HepG2 (cell line): ENCODE results near the gene TBX10. TPM values are rescaled to one million over a fixed set of nuclear protein-coding genes. Genes with fewer than 3 reads are reported as not detected.

Experiments
- CREB1 ChIP-seq, 2 experiments: fragments of 450-650 bp in 1 of 2; IDR thresholded peaks; 2 replicates each; pipeline ENCODE4 v1.6.1; 2016 to 2017; ENCODE audit warnings: control low read depth in 1 of 2, mild to moderate bottlenecking in 1 of 2, missing compliant biosample characterization in 1 of 2, missing genetic modification characterization in 1 of 2
- HHEX ChIP-seq: IDR thresholded peaks from 2 replicates; pipeline ENCODE4 v1.6.1; 2016; ENCODE audit warnings: control low read depth
- NONO ChIP-seq, 2 experiments: fragments of 450-650 bp in 1 of 2; sonication (generic) in 1 of 2; formaldehyde crosslinking in 1 of 2; IDR thresholded peaks in 1 of 2; conservative IDR thresholded peaks in 1 of 2; 2 replicates each; pipeline versions ENCODE4 v1.6.1 to v1.8.0; 2017 to 2022; ENCODE audit warnings: mild to moderate bottlenecking in 1 of 2, missing genetic modification reagents in 1 of 2, moderate library complexity in 1 of 2
- ONECUT2 ChIP-seq: sonication (generic); formaldehyde crosslinking; IDR thresholded peaks from 2 replicates; pipeline ENCODE4 v1.4.0; 2020; ENCODE audit warnings: missing genetic modification reagents
- RARG ChIP-seq: sonication (generic); formaldehyde crosslinking; IDR thresholded peaks from 2 replicates; pipeline ENCODE4 v1.4.0; 2020; ENCODE audit warnings: low read depth, mild to moderate bottlenecking, missing genetic modification reagents
- RNF2 ChIP-seq: fragments of 450-650 bp; conservative IDR thresholded peaks from 2 replicates; pipeline ENCODE4 v1.6.1; 2016; ENCODE audit warnings: low read depth
- YY1 ChIP-seq: IDR thresholded peaks from 2 replicates; pipeline ENCODE4 v1.6.1; 2011; ENCODE audit warnings: low read length, low read depth, moderate library complexity, mild to moderate bottlenecking; ENCODE audit not compliant: insufficient read depth, insufficient replicate concordance
- ZBTB1 ChIP-seq: sonication (generic); formaldehyde crosslinking; IDR thresholded peaks from 2 replicates; pipeline ENCODE4 v1.4.0; 2020; ENCODE audit warnings: missing genetic modification reagents, borderline replicate concordance
- ZC3H4 ChIP-seq: sonication (generic); formaldehyde crosslinking; IDR thresholded peaks from 2 replicates; pipeline ENCODE4 v1.4.0; 2020; ENCODE audit warnings: missing genetic modification reagents, borderline replicate concordance
- ZNF33A ChIP-seq: sonication (generic); formaldehyde crosslinking; IDR thresholded peaks from 2 replicates; pipeline ENCODE4 v1.5.1; 2020; ENCODE audit warnings: missing genetic modification reagents, mild to moderate bottlenecking, moderate library complexity, borderline replicate concordance
- polyA plus RNA-seq, 8 experiments: library from polyadenylated mRNA; depleted of rRNA in 3 of 8; stranded (reverse) in 7 of 8; unstranded in 1 of 8; fragments of >200 nt; fragmentation: Illumina TruSeq in 4 of 8; extraction: Trizol in 4 of 8; gene quantifications; 2 replicates each; pipeline versions ENCODE4 v1.2.1 to v1.2.3, GENCODE V29; 2011 to 2016; ENCODE audit warnings: low read depth in 4 of 8, missing spikeins in 1 of 8, mixed read lengths in 1 of 8; ENCODE audit not compliant: insufficient read depth in 1 of 8
- total RNA-seq, 5 experiments: library from RNA; depleted of rRNA; stranded (reverse); fragments of >200 nt; fragmentation: Illumina TruSeq; extraction: Trizol; gene quantifications; 2 replicates each; pipeline ENCODE4 v1.2.3, GENCODE V29; 2016; ENCODE audit warnings: low read depth in 1 of 5
- TF ChIP-seq, protein P1 (sequence below): sonication (generic); formaldehyde crosslinking; IDR thresholded peaks from 2 replicates; pipeline ENCODE4 v1.5.0; 2020; ENCODE audit warnings: mild to moderate bottlenecking, missing genetic modification reagents, borderline replicate concordance
- TF ChIP-seq, protein P2 (sequence below): sonication (generic); formaldehyde crosslinking; IDR thresholded peaks from 2 replicates; pipeline ENCODE4 v1.9.0; 2022; ENCODE audit warnings: missing genetic modification reagents, mild to moderate bottlenecking, borderline replicate concordance
- TF ChIP-seq, protein P3 (sequence below): sonication (generic); formaldehyde crosslinking; IDR thresholded peaks from 2 replicates; pipeline ENCODE4 v1.9.0; 2021; ENCODE audit warnings: missing genetic modification reagents, borderline replicate concordance
- TF ChIP-seq, protein P4 (sequence below): sonication (generic); formaldehyde crosslinking; IDR thresholded peaks from 2 replicates; pipeline ENCODE4 v1.4.0; 2020; ENCODE audit warnings: low read depth, missing genetic modification reagents

TBX10 gene
- total and polyA plus RNA-seq, 2 of the 13 experiments (the other 11 are each of a cell fraction or from before 2014, with no cell fraction given), result 0.27 to 1.7 TPM

DNA sequence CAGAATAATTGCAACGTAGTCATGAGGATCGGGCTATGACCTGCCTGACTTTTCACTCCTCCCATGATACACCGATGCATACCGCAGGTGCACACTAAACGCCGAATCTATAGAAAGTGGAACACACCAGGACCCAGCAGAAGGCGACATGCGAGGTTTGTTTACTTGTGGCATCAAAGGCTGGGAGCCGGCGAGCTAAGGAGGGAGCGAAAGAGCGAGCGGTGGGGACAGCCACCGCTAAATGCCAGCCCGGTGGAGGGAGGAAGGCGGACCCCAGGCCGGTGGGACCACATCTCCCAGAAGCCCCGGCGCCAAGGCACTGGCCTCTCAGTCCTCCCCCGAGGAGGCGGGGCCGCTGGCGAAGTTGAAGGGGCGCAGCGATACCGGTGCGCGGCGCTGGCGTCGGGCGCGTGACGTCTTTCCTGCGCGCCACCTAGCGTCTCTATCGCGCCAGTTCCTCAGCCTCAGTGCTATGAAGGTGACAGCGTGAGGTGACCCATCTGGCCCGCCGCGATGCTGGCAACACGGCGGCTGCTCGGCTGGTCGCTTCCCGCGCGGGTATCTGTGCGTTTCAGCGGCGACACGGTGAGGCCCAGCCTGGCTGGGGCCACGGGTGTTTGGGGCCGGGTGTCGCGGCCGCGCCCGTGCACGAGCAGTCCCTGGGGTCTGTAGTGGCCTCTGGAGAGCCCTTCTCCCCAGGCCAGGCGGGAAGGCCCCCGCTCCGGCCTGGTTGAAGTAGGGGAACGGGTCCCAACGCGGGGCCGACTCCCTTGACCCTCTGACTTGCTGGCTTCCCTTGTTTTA lies 32.9 kb downstream of the TBX10 start, which contains the start of gene NDUFV1 (continued):
- TF ChIP-seq CREB1 (IDR thresholded peaks at IDR 0.05) (peak; percentile 97), CREB1 (CRISPR knock-in tag; IDR thresholded peaks at IDR 0.05) (peak; percentile 98), ONECUT2 (no peak), YY1 (peak; percentile 65), HHEX (no peak), RNF2 (no peak), NONO (IDR thresholded peaks at IDR 0.05) (no peak), NONO (CRISPR knock-in tag; conservative IDR thresholded peaks at IDR 0.05) (peak; percentile 76; the same call in 1 of the 2 replicates), ZC3H4 (CRISPR knock-in tag) (no peak), RARG (0 out of 2 replicates have a peak, but pooled peaks have one; percentile 63), ZBTB1 (CRISPR knock-in tag) (no peak), ZNF33A (CRISPR knock-in tag) (no peak)
- TF ChIP-seq, protein P1, sequence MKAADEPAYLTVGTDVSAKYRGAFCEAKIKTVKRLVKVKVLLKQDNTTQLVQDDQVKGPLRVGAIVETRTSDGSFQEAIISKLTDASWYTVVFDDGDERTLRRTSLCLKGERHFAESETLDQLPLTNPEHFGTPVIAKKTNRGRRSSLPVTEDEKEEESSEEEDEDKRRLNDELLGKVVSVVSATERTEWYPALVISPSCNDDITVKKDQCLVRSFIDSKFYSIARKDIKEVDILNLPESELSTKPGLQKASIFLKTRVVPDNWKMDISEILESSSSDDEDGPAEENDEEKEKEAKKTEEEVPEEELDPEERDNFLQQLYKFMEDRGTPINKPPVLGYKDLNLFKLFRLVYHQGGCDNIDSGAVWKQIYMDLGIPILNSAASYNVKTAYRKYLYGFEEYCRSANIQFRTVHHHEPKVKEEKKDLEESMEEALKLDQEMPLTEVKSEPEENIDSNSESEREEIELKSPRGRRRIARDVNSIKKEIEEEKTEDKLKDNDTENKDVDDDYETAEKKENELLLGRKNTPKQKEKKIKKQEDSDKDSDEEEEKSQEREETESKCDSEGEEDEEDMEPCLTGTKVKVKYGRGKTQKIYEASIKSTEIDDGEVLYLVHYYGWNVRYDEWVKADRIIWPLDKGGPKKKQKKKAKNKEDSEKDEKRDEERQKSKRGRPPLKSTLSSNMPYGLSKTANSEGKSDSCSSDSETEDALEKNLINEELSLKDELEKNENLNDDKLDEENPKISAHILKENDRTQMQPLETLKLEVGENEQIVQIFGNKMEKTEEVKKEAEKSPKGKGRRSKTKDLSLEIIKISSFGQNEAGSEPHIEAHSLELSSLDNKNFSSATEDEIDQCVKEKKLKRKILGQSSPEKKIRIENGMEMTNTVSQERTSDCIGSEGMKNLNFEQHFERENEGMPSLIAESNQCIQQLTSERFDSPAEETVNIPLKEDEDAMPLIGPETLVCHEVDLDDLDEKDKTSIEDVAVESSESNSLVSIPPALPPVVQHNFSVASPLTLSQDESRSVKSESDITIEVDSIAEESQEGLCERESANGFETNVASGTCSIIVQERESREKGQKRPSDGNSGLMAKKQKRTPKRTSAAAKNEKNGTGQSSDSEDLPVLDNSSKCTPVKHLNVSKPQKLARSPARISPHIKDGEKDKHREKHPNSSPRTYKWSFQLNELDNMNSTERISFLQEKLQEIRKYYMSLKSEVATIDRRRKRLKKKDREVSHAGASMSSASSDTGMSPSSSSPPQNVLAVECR (CRISPR knock-in tag), result peak; percentile 89
- TF ChIP-seq, protein P2, sequence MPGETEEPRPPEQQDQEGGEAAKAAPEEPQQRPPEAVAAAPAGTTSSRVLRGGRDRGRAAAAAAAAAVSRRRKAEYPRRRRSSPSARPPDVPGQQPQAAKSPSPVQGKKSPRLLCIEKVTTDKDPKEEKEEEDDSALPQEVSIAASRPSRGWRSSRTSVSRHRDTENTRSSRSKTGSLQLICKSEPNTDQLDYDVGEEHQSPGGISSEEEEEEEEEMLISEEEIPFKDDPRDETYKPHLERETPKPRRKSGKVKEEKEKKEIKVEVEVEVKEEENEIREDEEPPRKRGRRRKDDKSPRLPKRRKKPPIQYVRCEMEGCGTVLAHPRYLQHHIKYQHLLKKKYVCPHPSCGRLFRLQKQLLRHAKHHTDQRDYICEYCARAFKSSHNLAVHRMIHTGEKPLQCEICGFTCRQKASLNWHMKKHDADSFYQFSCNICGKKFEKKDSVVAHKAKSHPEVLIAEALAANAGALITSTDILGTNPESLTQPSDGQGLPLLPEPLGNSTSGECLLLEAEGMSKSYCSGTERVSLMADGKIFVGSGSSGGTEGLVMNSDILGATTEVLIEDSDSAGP, result peak; percentile 91
- TF ChIP-seq, protein P3, sequence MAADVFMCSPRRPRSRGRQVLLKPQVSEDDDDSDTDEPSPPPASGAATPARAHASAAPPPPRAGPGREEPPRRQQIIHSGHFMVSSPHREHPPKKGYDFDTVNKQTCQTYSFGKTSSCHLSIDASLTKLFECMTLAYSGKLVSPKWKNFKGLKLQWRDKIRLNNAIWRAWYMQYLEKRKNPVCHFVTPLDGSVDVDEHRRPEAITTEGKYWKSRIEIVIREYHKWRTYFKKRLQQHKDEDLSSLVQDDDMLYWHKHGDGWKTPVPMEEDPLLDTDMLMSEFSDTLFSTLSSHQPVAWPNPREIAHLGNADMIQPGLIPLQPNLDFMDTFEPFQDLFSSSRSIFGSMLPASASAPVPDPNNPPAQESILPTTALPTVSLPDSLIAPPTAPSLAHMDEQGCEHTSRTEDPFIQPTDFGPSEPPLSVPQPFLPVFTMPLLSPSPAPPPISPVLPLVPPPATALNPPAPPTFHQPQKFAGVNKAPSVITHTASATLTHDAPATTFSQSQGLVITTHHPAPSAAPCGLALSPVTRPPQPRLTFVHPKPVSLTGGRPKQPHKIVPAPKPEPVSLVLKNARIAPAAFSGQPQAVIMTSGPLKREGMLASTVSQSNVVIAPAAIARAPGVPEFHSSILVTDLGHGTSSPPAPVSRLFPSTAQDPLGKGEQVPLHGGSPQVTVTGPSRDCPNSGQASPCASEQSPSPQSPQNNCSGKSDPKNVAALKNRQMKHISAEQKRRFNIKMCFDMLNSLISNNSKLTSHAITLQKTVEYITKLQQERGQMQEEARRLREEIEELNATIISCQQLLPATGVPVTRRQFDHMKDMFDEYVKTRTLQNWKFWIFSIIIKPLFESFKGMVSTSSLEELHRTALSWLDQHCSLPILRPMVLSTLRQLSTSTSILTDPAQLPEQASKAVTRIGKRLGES (CRISPR knock-in tag), result no peak
- TF ChIP-seq, protein P4, sequence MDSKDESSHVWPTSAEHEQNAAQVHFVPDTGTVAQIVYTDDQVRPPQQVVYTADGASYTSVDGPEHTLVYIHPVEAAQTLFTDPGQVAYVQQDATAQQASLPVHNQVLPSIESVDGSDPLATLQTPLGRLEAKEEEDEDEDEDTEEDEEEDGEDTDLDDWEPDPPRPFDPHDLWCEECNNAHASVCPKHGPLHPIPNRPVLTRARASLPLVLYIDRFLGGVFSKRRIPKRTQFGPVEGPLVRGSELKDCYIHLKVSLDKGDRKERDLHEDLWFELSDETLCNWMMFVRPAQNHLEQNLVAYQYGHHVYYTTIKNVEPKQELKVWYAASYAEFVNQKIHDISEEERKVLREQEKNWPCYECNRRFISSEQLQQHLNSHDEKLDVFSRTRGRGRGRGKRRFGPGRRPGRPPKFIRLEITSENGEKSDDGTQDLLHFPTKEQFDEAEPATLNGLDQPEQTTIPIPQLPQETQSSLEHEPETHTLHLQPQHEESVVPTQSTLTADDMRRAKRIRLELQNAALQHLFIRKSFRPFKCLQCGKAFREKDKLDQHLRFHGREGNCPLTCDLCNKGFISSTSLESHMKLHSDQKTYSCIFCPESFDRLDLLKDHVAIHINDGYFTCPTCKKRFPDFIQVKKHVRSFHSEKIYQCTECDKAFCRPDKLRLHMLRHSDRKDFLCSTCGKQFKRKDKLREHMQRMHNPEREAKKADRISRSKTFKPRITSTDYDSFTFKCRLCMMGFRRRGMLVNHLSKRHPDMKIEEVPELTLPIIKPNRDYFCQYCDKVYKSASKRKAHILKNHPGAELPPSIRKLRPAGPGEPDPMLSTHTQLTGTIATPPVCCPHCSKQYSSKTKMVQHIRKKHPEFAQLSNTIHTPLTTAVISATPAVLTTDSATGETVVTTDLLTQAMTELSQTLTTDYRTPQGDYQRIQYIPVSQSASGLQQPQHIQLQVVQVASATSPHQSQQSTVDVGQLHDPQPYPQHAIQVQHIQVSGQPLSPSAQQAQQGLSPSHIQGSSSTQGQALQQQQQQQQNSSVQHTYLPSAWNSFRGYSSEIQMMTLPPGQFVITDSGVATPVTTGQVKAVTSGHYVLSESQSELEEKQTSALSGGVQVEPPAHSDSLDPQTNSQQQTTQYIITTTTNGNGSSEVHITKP, result 0 out of 2 replicates have a peak, but pooled peaks have one; percentile 22
